ENCODE results near the gene RASA1.
"Not testable (repeated sequence)": the region's sequence is repeated elsewhere in the genome, so short reads cannot be mapped to it uniquely, and the experiment has no call there.

The RASA1 gene

DNA sequence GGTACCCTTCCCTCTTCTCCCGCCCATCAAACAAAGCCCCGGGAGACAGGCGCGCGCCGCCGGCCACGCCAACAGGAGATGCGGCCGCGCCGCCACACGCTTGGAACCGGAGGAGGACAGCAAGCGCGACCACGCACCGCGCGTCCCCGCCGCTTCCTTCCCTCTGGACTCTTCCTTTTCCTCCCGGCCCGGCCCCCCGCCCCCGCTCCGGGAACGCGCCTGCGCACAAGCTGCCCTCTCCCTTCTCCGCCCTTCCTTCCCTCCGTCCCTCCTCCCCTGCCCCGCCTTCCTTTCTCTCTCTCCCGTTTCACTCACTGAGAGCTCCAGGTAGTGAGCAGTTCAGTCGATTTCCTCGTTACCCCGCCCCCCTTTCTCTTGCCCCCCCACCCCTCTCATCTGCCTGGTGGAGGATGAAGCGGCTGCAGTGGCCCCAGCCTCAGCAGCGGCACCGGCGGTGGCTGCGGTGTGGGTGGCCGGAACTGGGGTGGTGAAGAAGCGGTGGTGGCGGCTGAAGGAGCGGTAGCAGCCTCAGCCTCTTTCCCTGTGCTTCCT lies at the start of gene RASA1:
TSS of gene RASA1 (plus strand) at position 310 of the 552 bp plus-strand sequence. CDS start 569 bp downstream, outside the sequence.
- peak; percentile 92 for DNase-seq

DNA sequence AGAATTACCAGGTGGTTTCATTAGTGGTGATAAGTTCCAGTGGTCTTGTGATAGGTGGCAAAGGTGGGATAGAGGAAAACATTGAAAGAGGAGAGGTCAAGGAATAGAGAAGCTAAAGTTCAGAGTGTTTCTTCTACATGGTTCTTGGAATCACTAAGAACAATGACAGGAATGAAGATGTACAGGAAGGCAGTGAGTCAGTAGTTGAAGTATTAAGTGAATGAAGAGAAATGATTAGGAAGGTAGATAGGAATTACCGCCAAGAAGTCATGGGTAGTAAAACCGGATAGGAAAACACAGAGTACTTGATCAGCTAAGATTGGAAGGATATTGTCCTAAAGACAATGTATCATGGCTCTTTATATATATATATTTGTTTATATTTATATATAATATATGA lies 37.9 kb upstream of the RASA1 start:
- no peak for DNase-seq

DNA sequence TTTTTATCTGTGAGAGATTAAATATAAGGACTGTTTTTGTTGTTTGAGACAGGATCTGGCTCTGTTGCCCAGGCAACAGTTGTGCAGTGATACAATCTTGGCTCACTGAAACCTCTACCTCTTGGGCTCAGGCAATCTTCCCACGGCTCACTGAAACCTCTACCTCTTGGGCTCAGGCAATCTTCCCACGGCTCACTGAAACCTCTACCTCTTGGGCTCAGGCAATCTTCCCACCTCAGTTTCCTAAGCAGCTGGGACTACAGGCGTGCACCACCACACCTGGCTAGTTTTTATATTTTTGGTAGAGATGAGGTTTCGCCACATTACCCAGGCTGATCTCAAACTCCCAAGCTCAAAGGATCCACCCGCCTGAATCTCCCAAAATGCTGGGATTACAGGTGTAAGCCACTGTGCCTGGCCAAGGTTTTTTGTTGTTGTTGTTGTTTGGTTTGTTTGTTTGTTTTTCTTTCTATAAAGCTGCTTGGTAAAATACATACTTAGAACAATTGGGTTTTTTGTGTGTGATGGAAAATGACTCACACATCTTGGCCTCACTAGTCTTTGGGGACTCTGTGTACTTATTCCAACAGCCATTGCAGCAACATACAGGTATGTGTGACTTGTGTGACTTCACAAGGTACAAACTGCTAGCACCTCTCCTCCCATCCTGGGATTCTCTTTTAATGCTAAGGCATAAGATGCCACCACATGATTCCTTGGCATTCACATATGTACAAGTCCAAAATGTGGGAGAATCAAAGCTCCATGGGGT lies 36.5 kb upstream of the RASA1 start:
- DNase-seq = no peak

DNA sequence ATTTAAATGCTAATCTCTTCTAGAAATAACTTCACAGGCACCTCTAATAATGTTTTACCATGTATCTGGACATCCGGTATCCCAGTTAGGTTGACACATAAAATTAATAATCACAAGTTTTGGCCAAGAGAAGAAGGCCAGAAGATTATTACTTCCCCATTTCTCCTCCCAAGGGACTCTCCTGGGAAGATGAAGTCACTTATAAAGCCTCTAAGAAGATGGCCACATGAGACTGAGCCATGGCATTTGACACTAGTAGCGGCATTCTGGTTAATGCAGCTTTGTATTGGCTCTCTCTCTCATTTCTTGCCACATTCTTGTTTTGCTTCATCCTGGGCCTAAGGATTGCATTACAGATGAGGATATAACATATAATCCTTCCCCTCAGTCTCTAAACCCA lies 34.5 kb upstream of the RASA1 start:
- DNase-seq = no peak

DNA sequence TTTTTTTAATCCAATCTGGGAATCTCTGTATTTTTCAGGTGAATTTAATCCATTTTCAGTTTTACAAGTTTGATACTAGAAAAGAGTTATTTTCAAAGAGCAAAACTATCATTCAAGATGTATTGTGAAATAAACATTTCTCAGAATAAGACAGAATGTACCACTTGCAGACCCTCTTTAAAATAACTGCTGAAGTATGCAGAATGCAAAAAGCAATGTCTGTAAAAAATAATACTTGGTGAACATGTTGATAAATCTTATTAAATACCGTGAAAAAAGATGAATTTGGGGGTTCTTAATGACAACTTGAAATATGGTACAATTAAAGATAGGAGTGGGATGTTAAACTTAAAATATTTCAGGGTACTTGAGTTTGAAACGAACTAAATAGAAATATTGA lies 26.1 kb upstream of the RASA1 start:
- no peak for DNase-seq

DNA sequence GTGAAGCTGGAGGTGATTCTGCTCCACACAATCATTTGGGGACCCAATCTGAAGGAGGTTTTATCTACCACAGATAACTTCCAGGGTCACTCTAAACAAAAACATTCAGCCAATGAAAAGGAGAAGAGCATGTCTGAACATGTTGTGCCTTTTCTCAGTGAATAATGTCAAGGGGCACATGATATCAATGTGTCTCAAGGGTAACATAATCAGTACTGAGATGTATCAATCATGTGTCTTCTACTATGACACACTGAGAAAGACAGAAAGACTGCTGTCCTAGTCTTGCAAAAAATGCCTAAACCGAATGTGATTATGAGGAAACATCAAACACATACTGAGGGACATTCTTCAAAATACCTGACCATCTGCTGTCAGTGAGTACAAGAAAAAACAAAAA lies 25.4 kb upstream of the RASA1 start:
- no peak for DNase-seq

DNA sequence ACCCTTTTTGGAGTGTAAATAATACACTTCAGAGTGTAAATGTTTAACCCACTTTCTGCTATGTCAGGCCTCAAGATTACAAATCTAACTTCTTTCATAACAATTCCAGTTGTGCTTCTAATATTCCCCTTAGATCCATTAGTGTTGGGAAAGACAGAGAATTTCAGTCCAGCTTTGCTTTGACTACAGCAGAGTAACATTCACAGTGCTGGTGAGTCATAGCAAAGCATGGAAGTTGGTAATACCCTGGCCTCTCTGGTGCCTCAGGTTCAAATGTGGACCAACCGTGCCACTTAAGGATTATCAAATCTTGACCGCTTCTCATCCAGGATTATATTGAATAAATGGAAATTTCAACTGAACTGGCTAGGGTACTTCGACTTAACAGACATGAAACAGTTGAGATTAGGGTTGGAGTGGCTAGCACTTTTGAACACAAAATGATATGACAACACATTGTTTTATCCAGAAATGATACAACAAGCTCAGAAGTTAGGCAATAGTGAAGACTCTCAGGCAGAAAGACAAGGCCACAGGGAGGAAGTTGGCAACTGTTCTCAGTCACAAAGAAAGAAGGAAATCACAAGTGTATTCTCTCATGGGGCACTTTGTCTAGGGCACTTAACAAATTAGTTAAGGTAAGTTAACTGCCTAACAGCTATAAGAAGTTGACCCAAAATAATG lies 24.4 kb upstream of the RASA1 start:
- DNase-seq = no peak

DNA sequence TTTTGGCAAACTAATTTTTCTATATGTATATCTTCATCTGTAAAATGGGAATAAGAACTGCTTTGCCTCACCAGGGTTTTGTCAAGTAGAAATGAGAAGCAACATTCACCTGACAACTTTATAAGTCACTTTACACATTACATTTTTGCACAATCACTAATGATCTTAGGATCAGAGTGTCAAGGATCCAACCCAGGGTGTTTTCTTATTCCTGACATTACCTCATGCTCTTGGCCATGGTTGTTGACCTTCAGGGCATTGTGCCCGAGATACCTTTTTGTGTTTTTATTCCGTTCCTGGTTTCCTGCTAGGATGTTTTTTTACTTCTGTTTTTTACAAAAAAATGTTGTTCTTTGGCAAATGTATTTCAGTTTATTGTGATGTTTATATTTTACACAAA lies 22.2 kb upstream of the RASA1 start:
- DNase-seq = no peak

DNA sequence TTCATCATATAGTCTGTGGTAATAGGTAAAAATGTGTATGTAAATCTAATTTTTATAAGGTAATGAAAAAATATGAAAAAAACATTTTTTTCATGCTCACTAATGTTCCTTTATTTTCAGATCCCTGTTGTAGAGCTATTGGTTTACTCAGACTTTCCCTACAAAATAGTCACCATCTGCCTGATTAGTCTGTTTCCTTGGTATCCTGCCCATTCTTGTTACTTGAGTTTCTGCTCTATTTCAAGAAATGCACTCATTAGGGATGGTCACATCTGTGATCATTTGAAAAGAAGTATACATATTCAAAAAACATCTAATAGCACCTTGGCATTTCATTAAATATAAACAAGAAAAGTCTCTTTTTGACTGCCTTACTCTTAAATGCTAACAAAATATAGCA lies 21.6 kb upstream of the RASA1 start:
- DNase-seq = peak; percentile 89

DNA sequence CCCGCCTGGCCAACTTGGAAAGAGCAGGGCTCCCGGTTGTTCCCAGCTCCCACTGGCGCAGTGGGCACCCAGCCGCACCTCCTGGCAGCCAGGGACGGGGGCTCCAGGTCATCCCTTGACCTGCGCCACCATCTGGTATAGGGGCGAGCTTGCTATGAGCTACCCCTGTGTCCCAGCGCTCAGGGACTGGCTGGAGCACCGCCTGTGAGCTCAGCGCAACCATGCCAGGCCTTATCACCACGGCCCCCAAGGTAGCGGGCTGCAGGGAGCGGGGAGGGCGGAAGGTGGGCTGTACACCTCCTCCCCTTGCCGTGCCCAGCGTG lies 15.4 kb upstream of the RASA1 start:
- no peak for DNase-seq

DNA sequence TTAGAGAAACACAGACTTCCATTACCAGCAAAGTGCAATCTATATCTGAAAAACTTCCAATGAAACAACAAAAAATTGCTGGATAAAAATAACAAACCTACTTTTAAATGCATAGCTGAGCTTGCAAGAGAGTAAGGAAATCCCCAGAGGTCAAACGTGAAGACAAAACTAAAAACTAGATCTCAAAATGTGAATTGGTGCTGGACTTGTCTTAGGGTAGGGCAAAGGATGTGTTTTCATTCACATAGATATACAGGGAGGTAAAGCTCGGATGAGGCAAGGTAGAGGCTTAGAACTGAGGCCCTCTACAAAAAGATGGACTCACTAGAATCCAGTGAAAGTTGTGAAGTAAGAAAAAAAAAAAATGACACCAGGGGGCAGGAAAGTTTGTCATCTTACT lies 13.6 kb upstream of the RASA1 start:
- no peak for DNase-seq

DNA sequence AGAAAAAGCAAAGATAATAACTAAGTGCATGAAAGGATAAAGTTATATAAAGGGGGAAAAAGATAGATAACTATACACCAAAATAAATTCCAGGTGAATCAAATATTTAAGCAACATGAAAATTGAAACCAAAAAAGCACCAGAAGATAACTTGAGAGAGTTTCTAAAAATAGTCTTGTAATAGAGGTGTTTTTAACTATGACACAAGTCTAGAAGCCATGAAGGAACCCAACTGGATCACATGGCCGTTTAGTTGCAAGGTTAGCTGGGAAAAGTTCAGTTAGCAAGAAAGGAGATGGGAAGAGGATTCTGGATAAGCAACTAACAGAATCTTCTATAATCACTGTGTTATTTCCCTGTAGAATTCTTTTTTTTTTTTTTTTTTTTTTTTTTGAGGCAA lies 9.2 kb upstream of the RASA1 start:
- no peak for DNase-seq

DNA sequence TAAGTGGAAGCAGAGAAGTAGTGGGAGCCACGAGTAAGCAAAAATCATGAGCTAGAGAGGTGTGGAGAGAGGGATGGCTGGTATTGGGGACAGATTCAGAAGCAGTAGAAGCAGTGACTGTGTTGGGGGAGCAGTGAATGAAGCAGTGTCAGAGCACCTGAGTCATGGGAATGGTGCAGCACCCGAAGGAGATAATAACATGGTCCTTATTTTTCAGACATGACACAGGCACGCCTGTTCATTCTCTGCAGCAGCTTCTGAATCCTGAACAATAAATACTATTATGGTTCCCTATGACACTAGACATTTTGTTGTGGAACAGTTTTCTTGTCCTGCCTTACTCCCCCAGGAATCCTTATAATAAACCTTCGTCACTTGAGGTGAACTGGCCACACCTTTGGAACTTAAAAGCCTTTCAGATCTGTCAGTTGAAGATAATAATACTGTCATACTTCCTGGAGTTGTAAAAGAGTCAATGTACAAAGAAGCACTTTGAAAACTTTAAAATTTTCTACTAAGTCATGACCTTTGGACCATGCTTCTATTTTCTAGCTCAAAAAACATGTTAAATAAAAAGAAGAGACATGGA lies 7.0 kb upstream of the RASA1 start:
- no peak for DNase-seq

DNA sequence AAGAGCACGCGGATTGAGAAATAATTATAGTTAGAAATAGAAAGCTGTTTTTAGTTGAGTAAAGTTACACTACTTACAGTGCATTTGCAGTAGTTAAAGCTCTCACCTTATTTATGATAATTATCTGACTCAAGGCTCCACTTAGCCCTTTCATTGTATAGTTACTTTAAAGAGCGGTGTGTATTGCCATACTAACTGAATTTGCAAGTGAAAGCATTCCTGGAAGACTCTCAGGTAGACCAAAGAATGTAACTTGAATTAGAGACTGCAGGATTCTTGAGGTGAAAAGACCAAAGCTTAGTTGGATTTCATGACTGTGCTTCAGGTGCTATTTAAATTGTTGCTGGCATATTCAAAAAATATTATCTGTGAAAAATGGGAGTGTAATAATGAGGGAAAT lies 4.2 kb upstream of the RASA1 start:
- no peak for DNase-seq

DNA sequence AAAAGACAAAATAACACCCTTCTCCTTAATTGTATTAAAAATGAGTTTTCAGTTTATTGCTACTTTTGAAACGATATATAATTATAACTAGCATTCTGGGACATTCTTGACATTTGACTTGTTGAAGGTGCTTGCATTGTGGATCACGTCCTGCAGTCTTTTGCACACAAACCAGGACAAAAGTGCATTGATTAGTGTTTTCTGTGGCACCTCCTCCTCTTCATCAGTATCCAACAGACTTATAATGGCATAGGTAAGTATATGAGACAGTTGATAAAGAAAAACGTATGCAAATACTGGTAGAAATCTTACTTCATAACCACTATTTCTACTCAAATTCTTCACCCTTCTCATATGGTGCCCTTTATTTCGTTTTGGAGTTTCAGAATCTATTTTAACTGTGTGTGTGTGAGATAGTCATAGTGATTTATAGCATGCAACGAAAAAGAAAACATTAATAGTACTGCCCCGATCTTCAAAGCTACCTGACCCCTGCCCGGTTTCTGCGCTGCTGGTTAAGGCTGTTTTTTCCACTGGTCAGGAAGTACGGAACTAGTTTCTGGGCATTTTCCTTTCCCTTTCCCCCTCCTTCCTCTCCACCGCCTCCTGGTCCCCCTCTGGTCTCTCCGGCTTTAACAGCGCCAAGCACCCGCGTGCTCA lies 639 bp upstream of the RASA1 start:
- no peak for DNase-seq

DNA sequence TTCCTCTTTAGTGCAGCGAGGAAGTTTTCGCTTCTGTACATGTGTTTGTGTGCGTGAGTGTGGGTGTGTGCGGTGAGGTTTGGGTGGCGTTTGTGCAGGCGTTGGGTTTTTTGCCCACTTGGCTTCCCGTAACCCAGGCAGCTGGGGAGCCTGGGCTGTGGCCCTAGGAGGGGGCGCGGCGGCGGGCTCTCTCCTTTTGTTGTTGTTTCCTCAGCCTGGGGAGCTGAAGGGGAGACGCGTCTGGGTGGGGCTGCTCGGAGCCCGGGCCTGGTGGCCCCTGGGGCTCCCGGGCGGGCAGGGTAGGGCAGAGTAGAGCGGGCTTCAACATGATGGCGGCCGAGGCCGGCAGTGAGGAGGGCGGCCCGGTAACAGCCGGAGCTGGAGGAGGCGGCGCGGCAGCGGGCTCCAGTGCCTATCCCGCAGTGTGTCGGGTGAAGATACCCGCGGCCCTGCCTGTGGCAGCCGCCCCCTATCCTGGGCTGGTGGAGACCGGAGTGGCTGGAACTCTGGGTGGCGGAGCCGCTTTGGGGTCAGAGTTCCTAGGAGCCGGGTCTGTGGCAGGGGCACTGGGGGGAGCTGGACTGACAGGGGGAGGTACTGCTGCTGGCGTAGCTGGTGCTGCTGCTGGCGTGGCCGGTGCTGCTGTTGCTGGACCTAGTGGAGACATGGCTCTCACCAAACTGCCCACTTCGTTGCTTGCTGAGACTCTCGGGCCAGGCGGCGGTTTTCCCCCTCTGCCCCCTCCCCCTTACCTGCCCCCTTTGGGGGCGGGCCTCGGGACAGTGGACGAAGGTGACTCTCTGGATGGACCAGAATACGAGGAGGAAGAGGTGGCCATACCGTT lies 665 bp downstream of the RASA1 start:
- DNase-seq = no peak

DNA sequence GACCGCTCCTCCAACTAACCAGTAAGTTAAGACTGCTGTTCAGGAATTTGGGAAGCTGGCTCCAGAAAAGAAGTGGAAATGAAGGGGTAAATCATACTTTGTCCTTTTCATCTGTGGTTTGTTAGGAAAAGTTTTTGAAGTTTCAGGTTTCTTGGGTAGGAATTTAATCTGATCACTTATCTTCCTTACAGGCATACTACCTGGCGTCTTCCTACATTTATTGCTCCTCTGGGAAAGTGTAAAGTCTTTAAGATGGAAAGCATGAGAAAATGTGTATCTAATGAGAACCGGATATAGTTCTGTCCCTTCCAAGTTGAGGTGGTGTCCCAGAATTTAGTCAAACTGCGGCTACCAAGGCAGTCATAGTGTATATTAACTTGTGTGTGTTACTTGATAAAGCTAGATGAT lies 1.3 kb downstream of the RASA1 start:
- DNase-seq = no peak

DNA sequence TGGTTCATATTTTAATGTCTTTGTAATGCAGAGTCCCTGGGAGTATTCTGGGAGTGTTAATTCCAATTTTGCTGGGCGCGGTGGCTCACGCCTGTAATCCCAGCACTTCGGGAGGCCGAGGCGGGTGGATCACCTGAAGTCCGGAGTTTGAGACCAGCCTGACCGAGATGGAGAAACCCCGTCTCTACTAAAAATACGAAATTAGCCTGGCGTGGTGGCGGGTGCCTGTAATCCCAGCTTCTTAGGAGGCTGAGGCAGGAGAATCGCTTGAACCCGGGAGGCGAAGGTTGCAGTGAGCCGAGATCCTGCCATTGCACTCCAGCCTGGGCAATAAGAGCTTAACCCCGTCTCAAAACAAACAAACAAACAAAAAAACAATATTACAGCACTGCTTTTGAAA lies 3.2 kb downstream of the RASA1 start:
- not testable (repeated sequence) for DNase-seq

DNA sequence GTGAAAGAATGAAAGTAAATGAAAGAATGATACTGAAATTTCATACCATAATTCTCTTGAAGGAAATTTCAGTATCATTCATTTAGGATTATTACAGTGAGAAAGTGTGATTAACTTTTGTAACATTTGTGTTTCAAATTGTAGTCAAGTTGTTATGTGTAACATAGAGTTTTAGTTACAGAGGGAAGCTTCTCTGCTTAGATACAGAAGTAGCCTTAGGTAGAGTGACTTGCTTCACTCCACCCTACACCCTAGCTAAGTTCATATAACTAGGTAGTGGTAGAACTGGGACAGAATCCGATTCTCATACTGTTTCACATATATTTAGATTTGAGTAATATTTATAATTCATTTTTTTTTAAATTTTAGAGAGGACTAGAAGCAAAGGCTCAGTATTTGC lies 9.0 kb downstream of the RASA1 start:
- DNase-seq = no peak

DNA sequence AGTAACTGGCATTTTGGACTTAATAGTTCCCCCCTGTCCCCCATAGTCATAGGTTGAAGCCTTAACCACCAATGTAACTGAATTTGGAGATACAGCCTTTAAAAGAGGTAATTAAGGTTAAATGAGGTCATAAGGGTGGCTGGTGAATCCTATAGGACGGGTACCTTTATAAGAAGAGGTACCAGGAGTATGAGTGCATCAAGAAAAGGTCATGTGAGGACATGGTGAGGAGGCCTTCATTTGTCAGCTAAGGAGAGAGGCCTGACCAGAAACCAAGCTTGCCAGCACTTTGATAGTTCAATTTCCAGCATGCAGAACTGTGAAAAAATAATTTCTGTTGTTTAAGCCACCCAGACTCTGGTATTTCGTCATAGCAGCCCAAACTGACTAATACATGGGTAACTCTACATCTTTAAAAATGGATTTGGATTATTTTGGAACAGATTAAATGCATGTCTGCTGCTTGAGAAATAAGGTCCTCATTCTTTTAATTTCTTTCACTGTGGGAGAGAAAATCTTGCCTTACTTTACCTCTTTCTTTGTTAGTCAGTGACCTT lies 9.7 kb downstream of the RASA1 start:
- DNase-seq = no peak

DNA sequence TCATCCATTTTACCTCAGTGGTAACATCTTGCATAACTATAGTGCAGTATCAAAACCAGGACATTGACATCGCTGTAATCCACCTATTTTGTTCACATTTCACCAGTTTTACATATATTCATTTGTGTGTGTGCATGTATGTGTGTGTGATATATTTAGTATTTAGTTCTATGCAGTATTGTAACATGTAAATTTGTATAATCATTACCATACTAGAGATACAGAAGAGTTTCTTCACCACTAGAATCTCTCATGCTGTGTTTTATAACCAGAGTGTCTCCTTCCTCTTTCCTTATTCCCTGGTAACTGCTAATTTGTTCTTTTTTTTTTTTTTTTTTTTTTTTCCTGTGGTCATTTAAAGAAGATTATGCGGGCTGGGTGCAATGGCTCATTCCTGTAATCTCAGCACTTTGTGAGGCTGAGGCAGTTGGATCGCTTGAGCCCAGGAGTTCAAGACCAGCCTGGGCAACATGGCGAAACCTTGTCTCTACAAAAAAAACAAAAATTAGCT lies 11.0 kb downstream of the RASA1 start:
- DNase-seq = no peak

DNA sequence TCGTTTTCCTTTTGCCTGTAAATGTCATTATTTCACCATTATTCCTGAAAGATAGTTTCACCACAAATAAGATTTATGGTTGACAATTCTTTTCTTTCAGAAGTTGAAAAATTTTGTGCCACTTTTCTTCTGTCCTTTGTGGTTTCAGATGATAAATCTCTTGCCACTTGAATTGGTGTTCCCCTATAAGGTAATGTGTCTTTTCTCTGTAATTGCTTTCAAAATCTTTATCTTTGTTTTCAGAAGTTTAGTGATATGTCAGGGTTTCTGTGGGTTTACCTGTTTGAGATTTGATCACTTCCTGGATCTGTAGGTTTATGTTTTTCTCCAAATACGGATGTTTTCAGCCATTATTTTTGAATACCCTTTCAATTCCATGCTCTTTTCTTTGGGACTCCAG lies 14.6 kb downstream of the RASA1 start:
- no peak for DNase-seq
